Activated T-helper 1 cell treated with anti-CD3 and anti-CD28 coated beads, Interleukin-12 subunit alpha, Interleukin-12 subunit beta, Interleukin-2, Interleukin-4 antibody, amounts not matched to agents 30 ng/mL and 10 ng/mL and 1 ng/mL, durations not matched to agents 14 hours and 24 hours and 36 hours (primary cell): Measurements from ENCODE around the gene EYS. TPM values are rescaled to one million over a fixed set of nuclear protein-coding genes. Genes with fewer than 3 reads are reported as not detected.
"Not testable (repeated sequence)": the region's sequence is repeated elsewhere in the genome, so short reads cannot be mapped to it uniquely, and the experiment has no call there.

ENCODE experiments used
- DNase-seq: peaks from one replicate; pipeline ENCODE4 v3.0.0; 2021; ENCODE audit warnings: low spot score
- H3K27ac Mint-ChIP-seq: one replicate; pipeline ENCODE4 v1.8.0; 2021; ENCODE audit warnings: mild to moderate bottlenecking, mixed read lengths
- H3K27me3 Mint-ChIP-seq: one replicate; pipeline ENCODE4 v1.8.0; 2022; ENCODE audit warnings: mild to moderate bottlenecking, moderate library complexity, mixed read lengths; ENCODE audit not compliant: insufficient read depth
- H3K36me3 Mint-ChIP-seq: one replicate; pipeline ENCODE4 v1.8.0; 2021; ENCODE audit warnings: low read depth, mixed read lengths
- H3K4me1 Mint-ChIP-seq: one replicate; pipeline ENCODE4 v1.8.0; 2021; ENCODE audit warnings: low read depth, mixed read lengths
- H3K4me3 Mint-ChIP-seq: one replicate; pipeline ENCODE4 v1.8.0; 2021; ENCODE audit warnings: mild to moderate bottlenecking, moderate library complexity, mixed read lengths
- H3K9me3 Mint-ChIP-seq: one replicate; pipeline ENCODE4 v1.8.0; 2021; ENCODE audit warnings: mixed read lengths
- intact Hi-C: fragments of 100-400 bp; cut with micrococcal nuclease; formaldehyde crosslinking; loops from one replicate; pipeline ENCODE4 v1.15.1; 2024
- total RNA-seq: library from RNA; stranded (reverse); gene quantifications from 2 replicates; pipeline ENCODE4 v1.2.3, GENCODE V29; 2022

The EYS gene
- total RNA-seq, 1 donor from 2014 or later, result not detected

- not testable (repeated sequence) for H3K27ac Mint-ChIP-seq
Measured at GRCh38 chr6:63887804-63888203, 1819.2 kb downstream of the EYS start.

GRCh38 chr6:63887002-63887751 lies 1819.8 kb downstream of the EYS start:
- DNase-seq, result no peak
- intact Hi-C loops, result no loop called here
- Mint-ChIP-seq H3K9me3 (peaks cover 7% of the 10 kb centered on the region), H3K4me3 (no peak overlapping the region), H3K27ac (no peak overlapping the region), H3K4me1 (no peaks in the 10 kb centered on the region), H3K27me3 (no peaks in the 10 kb centered on the region), H3K36me3 (no peaks in the 10 kb centered on the region)

More at GRCh38 chr6:63887804-63888203, 1819.2 kb downstream of the EYS start:
- intact Hi-C loops, H3K4me3 Mint-ChIP-seq, H3K27me3 Mint-ChIP-seq, DNase-seq, H3K4me1 Mint-ChIP-seq, H3K36me3 Mint-ChIP-seq, H3K9me3 Mint-ChIP-seq: not testable (repeated sequence)

GRCh38 chr6:63886341-63886740 lies 1820.7 kb downstream of the EYS start:
- H3K4me3 Mint-ChIP-seq, result no peak overlapping the region
- H3K4me1 Mint-ChIP-seq, result no peaks in the 10 kb centered on the region
- no peak for DNase-seq
- no peaks in the 10 kb centered on the region for H3K36me3 Mint-ChIP-seq
- peaks cover 7% of the 10 kb centered on the region for H3K9me3 Mint-ChIP-seq
- no peak overlapping the region for H3K27ac Mint-ChIP-seq
- H3K27me3 Mint-ChIP-seq, result no peaks in the 10 kb centered on the region
- intact Hi-C loops, result no loop called here

- Mint-ChIP-seq H3K27ac (no peak overlapping the region), H3K27me3 (no peaks in the 10 kb centered on the region), H3K4me3 (no peak overlapping the region), H3K36me3 (no peaks in the 10 kb centered on the region), H3K9me3 (no peaks in the 10 kb centered on the region), H3K4me1 (no peaks in the 10 kb centered on the region)
- intact Hi-C loops, result no loop called here
- DNase-seq, result no peak
Measured at GRCh38 chr6:63883597-63883996, 1823.4 kb downstream of the EYS start.

GRCh38 chr6:63882208-63882607 lies 1824.8 kb downstream of the EYS start:
- intact Hi-C loops, result no loop called here
- Mint-ChIP-seq H3K9me3 (no peaks in the 10 kb centered on the region), H3K27me3 (no peaks in the 10 kb centered on the region), H3K4me1 (no peaks in the 10 kb centered on the region), H3K4me3 (no peak overlapping the region), H3K36me3 (no peaks in the 10 kb centered on the region), H3K27ac (no peak overlapping the region)
- no peak for DNase-seq

- intact Hi-C loops, result no loop called here
- Mint-ChIP-seq H3K27me3 (no peaks in the 10 kb centered on the region), H3K9me3 (no peaks in the 10 kb centered on the region), H3K4me3 (no peak overlapping the region), H3K4me1 (no peaks in the 10 kb centered on the region), H3K27ac (no peak overlapping the region), H3K36me3 (no peaks in the 10 kb centered on the region)
- DNase-seq, result no peak
Measured at GRCh38 chr6:63881791-63882190, 1825.2 kb downstream of the EYS start.

- peaks cover 22% of the 10 kb centered on the region for H3K9me3 Mint-ChIP-seq
- intact Hi-C loops, result no loop called here
- H3K27ac Mint-ChIP-seq, result no peak overlapping the region
- DNase-seq, result no peak
- no peaks in the 10 kb centered on the region for H3K4me1 Mint-ChIP-seq
- H3K4me3 Mint-ChIP-seq, result no peak overlapping the region
- H3K27me3 Mint-ChIP-seq, result no peaks in the 10 kb centered on the region
- H3K36me3 Mint-ChIP-seq, result no peaks in the 10 kb centered on the region
Measured at GRCh38 chr6:63872233-63872632, 1834.8 kb downstream of the EYS start.

GRCh38 chr6:63868351-63868750 lies 1838.7 kb downstream of the EYS start:
- no peaks in the 10 kb centered on the region for H3K27me3 Mint-ChIP-seq
- peaks cover 7% of the 10 kb centered on the region for H3K9me3 Mint-ChIP-seq
- no peak overlapping the region for H3K4me3 Mint-ChIP-seq
- H3K27ac Mint-ChIP-seq, result no peak overlapping the region
- H3K4me1 Mint-ChIP-seq, result no peaks in the 10 kb centered on the region
- no peak for DNase-seq
- no peaks in the 10 kb centered on the region for H3K36me3 Mint-ChIP-seq
- intact Hi-C loops, result no loop called here

GRCh38 chr6:63864671-63865318 lies 1842.2 kb downstream of the EYS start:
- no peak for DNase-seq
- H3K4me3 Mint-ChIP-seq, result no peak overlapping the region
- H3K27me3 Mint-ChIP-seq, result no peaks in the 10 kb centered on the region
- intact Hi-C loops, result no loop called here
- no peaks in the 10 kb centered on the region for H3K36me3 Mint-ChIP-seq
- no peaks in the 10 kb centered on the region for H3K4me1 Mint-ChIP-seq
- no peaks in the 10 kb centered on the region for H3K9me3 Mint-ChIP-seq
- H3K27ac Mint-ChIP-seq, result no peak overlapping the region

GRCh38 chr6:63864061-63864460 lies 1843.0 kb downstream of the EYS start:
- intact Hi-C loops, result no loop called here

GRCh38 chr6:63862486-63863198 lies 1844.4 kb downstream of the EYS start:
- DNase-seq, result no peak
- no peak overlapping the region for H3K4me3 Mint-ChIP-seq
- H3K9me3 Mint-ChIP-seq, result no peaks in the 10 kb centered on the region
- H3K4me1 Mint-ChIP-seq, result no peaks in the 10 kb centered on the region
- no peaks in the 10 kb centered on the region for H3K27me3 Mint-ChIP-seq
- no peaks in the 10 kb centered on the region for H3K36me3 Mint-ChIP-seq
- intact Hi-C loops, result no loop called here
- H3K27ac Mint-ChIP-seq, result no peak overlapping the region

More at GRCh38 chr6:63864061-63864460, 1843.0 kb downstream of the EYS start:
- H3K36me3 Mint-ChIP-seq, result no peaks in the 10 kb centered on the region
- no peak for DNase-seq
- H3K9me3 Mint-ChIP-seq, result no peaks in the 10 kb centered on the region
- no peaks in the 10 kb centered on the region for H3K4me1 Mint-ChIP-seq
- no peak overlapping the region for H3K4me3 Mint-ChIP-seq
- H3K27me3 Mint-ChIP-seq, result no peaks in the 10 kb centered on the region
- no peak overlapping the region for H3K27ac Mint-ChIP-seq

GRCh38 chr6:63859528-63859927 lies 1847.5 kb downstream of the EYS start:
- H3K4me3 Mint-ChIP-seq, result no peak overlapping the region
- intact Hi-C loops, result no loop called here
- H3K36me3 Mint-ChIP-seq, result no peaks in the 10 kb centered on the region
- H3K9me3 Mint-ChIP-seq, result no peaks in the 10 kb centered on the region
- no peaks in the 10 kb centered on the region for H3K27me3 Mint-ChIP-seq
- no peaks in the 10 kb centered on the region for H3K4me1 Mint-ChIP-seq
- DNase-seq, result no peak
- H3K27ac Mint-ChIP-seq, result no peak overlapping the region

GRCh38 chr6:63858691-63859090 lies 1848.3 kb downstream of the EYS start:
- Mint-ChIP-seq H3K27me3 (no peaks in the 10 kb centered on the region), H3K9me3 (no peaks in the 10 kb centered on the region), H3K27ac (no peak overlapping the region), H3K4me3 (no peak overlapping the region), H3K36me3 (no peaks in the 10 kb centered on the region), H3K4me1 (no peaks in the 10 kb centered on the region)
- intact Hi-C loops, result no loop called here
- no peak for DNase-seq
